BLaER1 treated with 17β-estradiol and CSF1 and Interleukin-3, amounts not matched to agents 10 nM and 100 nM (cell line): ENCODE measurements around the gene MYOM1.

Experiments used
- H3K27ac ChIP-seq, 11 experiments: shearing (Covaris generic); formaldehyde crosslinking; 2 replicates each; pipeline ENCODE4 v1.8.1; 2022
- H3K27me3 ChIP-seq, 11 experiments: shearing (Covaris generic); formaldehyde crosslinking; 2 replicates each; pipeline ENCODE4 v1.8.1; 2022
- H3K36me3 ChIP-seq, 11 experiments: shearing (Covaris generic); formaldehyde crosslinking; 2 replicates each; pipeline ENCODE4 v1.8.1; 2022
- H3K4me1 ChIP-seq, 10 experiments: shearing (Covaris generic); formaldehyde crosslinking; 2 replicates each; pipeline ENCODE4 v1.8.1; 2022
- H3K4me2 ChIP-seq, 11 experiments: shearing (Covaris generic); formaldehyde crosslinking; 2 replicates each; pipeline ENCODE4 v1.8.1; 2022
- H3K4me3 ChIP-seq, 10 experiments: shearing (Covaris generic); formaldehyde crosslinking; 2 replicates each; pipeline ENCODE4 v1.8.1; 2022
- H3K9ac ChIP-seq, 11 experiments: shearing (Covaris generic); formaldehyde crosslinking; 2 replicates each; pipeline ENCODE4 v1.8.1; 2022
- H3K9me3 ChIP-seq, 11 experiments: shearing (Covaris generic); formaldehyde crosslinking; replicated peaks in 1 of 11; 2 replicates each; pipeline ENCODE4 v1.8.1; 2022
- H4K20me1 ChIP-seq, 11 experiments: shearing (Covaris generic); formaldehyde crosslinking; 2 replicates each; pipeline ENCODE4 v1.8.1; 2022
- Cebpa-rat ChIP-seq, 11 experiments: shearing (Covaris generic); IDR thresholded peaks; 2 replicates each; pipeline ENCODE4 v1.8.1; 2022

The MYOM1 gene

GRCh38 chr18:3048820-3049349 is 170.9 kb downstream of the MYOM1 start:
- Histone ChIP-seq H3K27me3 (no peaks in the 10 kb centered on the region), H3K27ac (no peak overlapping the region), H3K4me3 (no peak overlapping the region), H3K9me3 (peaks cover 12 to 34% (median 22%) of the 10 kb centered on the region in 11 experiments; a peak in 21 of 22 replicates), H3K4me2 (peak overlapping the region in 6 of 11 experiments; percentile 6 to 49 (median 20); a peak in 6 of 22 replicates), H3K36me3 (no peaks in the 10 kb centered on the region), H3K9ac (no peak overlapping the region), H4K20me1 (no peaks in the 10 kb centered on the region), H3K4me1 (peaks cover 11 to 37% (median 26%) of the 10 kb centered on the region in 10 experiments; a peak in 19 of 20 replicates)
- no peak for TF ChIP-seq Cebpa-rat (IDR thresholded peaks at IDR 0.05)

GRCh38 chr18:3048121-3048520 is 171.6 kb downstream of the MYOM1 start:
- no peak overlapping the region for H3K9ac ChIP-seq
- H3K27me3 ChIP-seq = no peaks in the 10 kb centered on the region
- TF ChIP-seq Cebpa-rat (IDR thresholded peaks at IDR 0.05) = no peak
- no peaks in the 10 kb centered on the region for H3K36me3 ChIP-seq
- no peak overlapping the region for H3K27ac ChIP-seq
- H3K4me1 ChIP-seq = peaks cover 11 to 37% (median 26%) of the 10 kb centered on the region in 10 experiments; a peak in 19 of 20 replicates
- no peaks in the 10 kb centered on the region for H4K20me1 ChIP-seq
- no peak overlapping the region for H3K4me3 ChIP-seq
- peak overlapping the region in 3 of 11 experiments; percentile 9 to 37 (median 21); a peak in 2 of 22 replicates for H3K4me2 ChIP-seq
- H3K9me3 ChIP-seq = peaks cover 5 to 26% (median 18%) of the 10 kb centered on the region in 11 experiments; a peak in 21 of 22 replicates

GRCh38 chr18:3046216-3046808 is 173.5 kb downstream of the MYOM1 start:
- peaks cover 4 to 29% (median 14%) of the 10 kb centered on the region in 10 experiments; a peak in 16 of 20 replicates for H3K4me1 ChIP-seq
- no peaks in the 10 kb centered on the region for H3K36me3 ChIP-seq
- no peak overlapping the region for H3K27ac ChIP-seq
- no peak overlapping the region for H3K9ac ChIP-seq
- no peak for TF ChIP-seq Cebpa-rat (IDR thresholded peaks at IDR 0.05)
- H3K4me3 ChIP-seq = no peak overlapping the region
- no peaks in the 10 kb centered on the region for H3K27me3 ChIP-seq
- no peak overlapping the region for H3K4me2 ChIP-seq
- H3K9me3 ChIP-seq = peaks cover 0 to 9% (median 2%) of the 10 kb centered on the region in 11 experiments; a peak in 8 of 22 replicates
- no peaks in the 10 kb centered on the region for H4K20me1 ChIP-seq

DNA sequence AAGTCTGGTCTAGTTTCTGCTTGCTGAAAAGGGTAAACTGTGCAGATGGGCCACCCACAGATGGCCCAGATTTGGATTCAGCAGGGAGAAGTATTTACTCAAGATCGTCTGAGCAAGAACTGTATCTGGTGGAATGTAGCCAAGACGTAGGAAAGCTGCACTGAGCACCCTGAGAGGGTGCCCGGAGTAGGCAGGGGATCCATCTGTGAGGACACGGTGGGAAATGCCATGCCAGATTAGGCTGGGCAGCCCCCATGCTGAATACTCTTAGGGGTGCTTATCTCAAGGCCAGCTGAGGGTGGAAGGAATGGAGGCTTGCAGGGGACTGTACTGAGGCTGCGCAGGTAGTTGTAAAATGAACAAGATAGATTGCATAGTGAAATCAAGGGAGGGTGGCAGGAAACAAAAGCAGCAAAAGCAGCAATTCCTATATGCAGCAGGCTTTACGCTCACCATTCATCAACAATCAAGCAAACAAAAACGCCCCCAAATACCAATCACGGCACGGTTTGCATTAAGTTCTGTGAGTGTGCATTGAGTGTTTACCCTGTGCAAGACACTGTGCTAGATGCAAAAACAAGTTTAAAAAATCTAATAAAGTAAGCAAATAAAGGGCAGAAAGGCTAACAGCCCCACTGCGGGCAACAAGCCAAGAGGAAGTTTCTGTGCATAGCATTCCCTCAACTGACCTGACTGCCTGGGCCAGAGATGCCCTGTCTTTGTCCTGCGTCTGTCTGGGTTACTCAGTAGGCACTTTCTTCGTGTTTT is 174.7 kb downstream of the MYOM1 start:
- no peaks in the 10 kb centered on the region for H4K20me1 ChIP-seq
- peak overlapping the region in 3 of 11 experiments; percentile 31 to 51 (median 51); a peak in 6 of 22 replicates for H3K4me2 ChIP-seq
- no peak overlapping the region for H3K4me3 ChIP-seq
- peaks cover 0 to 9% (median 0%) of the 10 kb centered on the region in 11 experiments; a peak in 1 of 22 replicates for H3K9me3 ChIP-seq
- no peaks in the 10 kb centered on the region for H3K27me3 ChIP-seq
- no peak for TF ChIP-seq Cebpa-rat (IDR thresholded peaks at IDR 0.05)
- H3K9ac ChIP-seq = no peak overlapping the region
- no peak overlapping the region for H3K27ac ChIP-seq
- peaks cover 4 to 26% (median 13%) of the 10 kb centered on the region in 10 experiments; a peak in 15 of 20 replicates for H3K4me1 ChIP-seq
- no peaks in the 10 kb centered on the region for H3K36me3 ChIP-seq

GRCh38 chr18:3042379-3042778 is 177.4 kb downstream of the MYOM1 start:
- H3K4me2 ChIP-seq = peak overlapping the region in 1 of 11 experiments; percentile 13; a peak in 2 of 22 replicates
- H3K4me3 ChIP-seq = no peak overlapping the region
- H3K36me3 ChIP-seq = no peaks in the 10 kb centered on the region
- H3K27ac ChIP-seq = peak overlapping the region in 5 of 11 experiments; percentile 3 to 55 (median 24); a peak in 7 of 22 replicates
- peaks cover 2 to 41% (median 11%) of the 10 kb centered on the region in 10 experiments; a peak in 17 of 20 replicates for H3K4me1 ChIP-seq
- H3K9me3 ChIP-seq = peaks cover 0 to 9% (median 0%) of the 10 kb centered on the region in 11 experiments; a peak in 1 of 22 replicates
- no peak for TF ChIP-seq Cebpa-rat (IDR thresholded peaks at IDR 0.05)
- H3K9ac ChIP-seq = no peak overlapping the region
- H3K27me3 ChIP-seq = no peaks in the 10 kb centered on the region
- no peaks in the 10 kb centered on the region for H4K20me1 ChIP-seq

- H3K27me3 ChIP-seq = no peaks in the 10 kb centered on the region
- peaks cover 0 to 9% (median 0%) of the 10 kb centered on the region in 11 experiments; a peak in 1 of 22 replicates for H3K9me3 ChIP-seq
- H3K27ac ChIP-seq = peak overlapping the region in 6 of 11 experiments; percentile 3 to 55 (median 22); a peak in 9 of 22 replicates
- H4K20me1 ChIP-seq = no peaks in the 10 kb centered on the region
- H3K4me1 ChIP-seq = peaks cover 5 to 46% (median 16%) of the 10 kb centered on the region in 10 experiments; a peak in 17 of 20 replicates
- H3K9ac ChIP-seq = no peak overlapping the region
- H3K36me3 ChIP-seq = no peaks in the 10 kb centered on the region
- H3K4me3 ChIP-seq = no peak overlapping the region
- peak overlapping the region in 1 of 11 experiments; percentile 13; a peak in 2 of 22 replicates for H3K4me2 ChIP-seq
- no peak for TF ChIP-seq Cebpa-rat (IDR thresholded peaks at IDR 0.05)
Measured at GRCh38 chr18:3041843-3042242, 177.9 kb downstream of the MYOM1 start.

GRCh38 chr18:3040881-3041280 is 178.9 kb downstream of the MYOM1 start:
- Histone ChIP-seq H3K4me1 (peaks cover 7 to 56% (median 25%) of the 10 kb centered on the region in 10 experiments; a peak in 18 of 20 replicates), H3K27ac (no peak overlapping the region), H3K36me3 (no peaks in the 10 kb centered on the region), H3K4me3 (no peak overlapping the region), H3K27me3 (no peaks in the 10 kb centered on the region), H3K9ac (no peak overlapping the region), H4K20me1 (no peaks in the 10 kb centered on the region), H3K9me3 (peaks cover 0 to 12% (median 0%) of the 10 kb centered on the region in 11 experiments; a peak in 2 of 22 replicates), H3K4me2 (no peak overlapping the region)
- TF ChIP-seq Cebpa-rat (IDR thresholded peaks at IDR 0.05) = no peak

GRCh38 chr18:3040173-3040572 is 179.6 kb downstream of the MYOM1 start:
- no peaks in the 10 kb centered on the region for H3K27me3 ChIP-seq
- H3K27ac ChIP-seq = peak overlapping the region in 2 of 11 experiments; percentile 18 to 91; a peak in 1 of 22 replicates
- H3K9ac ChIP-seq = no peak overlapping the region
- H4K20me1 ChIP-seq = no peaks in the 10 kb centered on the region
- no peak overlapping the region for H3K4me2 ChIP-seq
- H3K9me3 ChIP-seq = peaks cover 0 to 12% (median 0%) of the 10 kb centered on the region in 11 experiments; a peak in 2 of 22 replicates
- H3K36me3 ChIP-seq = no peaks in the 10 kb centered on the region
- H3K4me1 ChIP-seq = peaks cover 7 to 51% (median 24%) of the 10 kb centered on the region in 10 experiments; a peak in 18 of 20 replicates
- H3K4me3 ChIP-seq = no peak overlapping the region
- no peak for TF ChIP-seq Cebpa-rat (IDR thresholded peaks at IDR 0.05)
